ENCODE data around the gene FOXD2.

Gene FOXD2

DNA sequence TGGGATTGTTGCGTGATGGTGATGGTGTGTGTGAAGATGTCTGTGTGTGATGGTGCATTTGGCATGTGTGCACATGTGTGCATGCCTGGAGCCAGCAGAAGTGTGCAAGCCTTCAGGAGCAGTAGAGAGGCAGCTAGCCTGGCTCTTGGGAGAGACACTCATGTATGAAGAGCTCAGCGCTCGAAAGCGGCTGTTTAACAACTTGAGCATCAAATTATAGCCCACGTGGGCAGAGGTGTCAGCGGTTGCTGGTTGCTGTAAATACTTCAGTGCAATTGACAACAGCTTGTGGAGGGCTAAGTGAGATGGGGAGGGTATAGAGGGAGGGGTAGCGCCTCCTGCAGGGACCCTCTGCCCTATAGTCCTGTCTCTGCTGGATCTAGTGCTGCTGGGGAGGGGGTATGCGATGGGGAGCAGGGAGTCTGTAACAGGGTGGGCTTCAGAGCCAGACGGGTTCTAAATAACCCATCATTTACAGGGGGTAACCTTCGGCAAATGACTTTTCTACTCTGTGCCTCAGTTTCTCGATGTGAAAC is 21.5 kb downstream of the FOXD2 start:
- ATAC-seq, result no peak
- TF ChIP-seq, protein P1, sequence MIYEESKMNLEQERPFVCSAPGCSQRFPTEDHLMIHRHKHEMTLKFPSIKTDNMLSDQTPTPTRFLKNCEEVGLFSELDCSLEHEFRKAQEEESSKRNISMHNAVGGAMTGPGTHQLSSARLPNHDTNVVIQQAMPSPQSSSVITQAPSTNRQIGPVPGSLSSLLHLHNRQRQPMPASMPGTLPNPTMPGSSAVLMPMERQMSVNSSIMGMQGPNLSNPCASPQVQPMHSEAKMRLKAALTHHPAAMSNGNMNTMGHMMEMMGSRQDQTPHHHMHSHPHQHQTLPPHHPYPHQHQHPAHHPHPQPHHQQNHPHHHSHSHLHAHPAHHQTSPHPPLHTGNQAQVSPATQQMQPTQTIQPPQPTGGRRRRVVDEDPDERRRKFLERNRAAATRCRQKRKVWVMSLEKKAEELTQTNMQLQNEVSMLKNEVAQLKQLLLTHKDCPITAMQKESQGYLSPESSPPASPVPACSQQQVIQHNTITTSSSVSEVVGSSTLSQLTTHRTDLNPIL (CRISPR knock-in tag; IDR thresholded peaks at IDR 0.05; ENCODE audit: low read depth), result no peak
- TF ChIP-seq, protein P2, sequence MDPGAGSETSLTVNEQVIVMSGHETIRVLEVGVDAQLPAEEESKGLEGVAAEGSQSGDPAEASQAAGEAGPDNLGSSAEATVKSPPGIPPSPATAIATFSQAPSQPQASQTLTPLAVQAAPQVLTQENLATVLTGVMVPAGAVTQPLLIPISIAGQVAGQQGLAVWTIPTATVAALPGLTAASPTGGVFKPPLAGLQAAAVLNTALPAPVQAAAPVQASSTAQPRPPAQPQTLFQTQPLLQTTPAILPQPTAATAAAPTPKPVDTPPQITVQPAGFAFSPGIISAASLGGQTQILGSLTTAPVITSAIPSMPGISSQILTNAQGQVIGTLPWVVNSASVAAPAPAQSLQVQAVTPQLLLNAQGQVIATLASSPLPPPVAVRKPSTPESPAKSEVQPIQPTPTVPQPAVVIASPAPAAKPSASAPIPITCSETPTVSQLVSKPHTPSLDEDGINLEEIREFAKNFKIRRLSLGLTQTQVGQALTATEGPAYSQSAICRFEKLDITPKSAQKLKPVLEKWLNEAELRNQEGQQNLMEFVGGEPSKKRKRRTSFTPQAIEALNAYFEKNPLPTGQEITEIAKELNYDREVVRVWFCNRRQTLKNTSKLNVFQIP (CRISPR knock-in tag; IDR thresholded peaks at IDR 0.05; ENCODE audit: borderline replicate concordance, low read depth), result no peak
- TF ChIP-seq ZNF8 (CRISPR knock-in tag; IDR thresholded peaks at IDR 0.05) (no peak), ISL1 (CRISPR knock-in tag; IDR thresholded peaks at IDR 0.05) (no peak)

DNA sequence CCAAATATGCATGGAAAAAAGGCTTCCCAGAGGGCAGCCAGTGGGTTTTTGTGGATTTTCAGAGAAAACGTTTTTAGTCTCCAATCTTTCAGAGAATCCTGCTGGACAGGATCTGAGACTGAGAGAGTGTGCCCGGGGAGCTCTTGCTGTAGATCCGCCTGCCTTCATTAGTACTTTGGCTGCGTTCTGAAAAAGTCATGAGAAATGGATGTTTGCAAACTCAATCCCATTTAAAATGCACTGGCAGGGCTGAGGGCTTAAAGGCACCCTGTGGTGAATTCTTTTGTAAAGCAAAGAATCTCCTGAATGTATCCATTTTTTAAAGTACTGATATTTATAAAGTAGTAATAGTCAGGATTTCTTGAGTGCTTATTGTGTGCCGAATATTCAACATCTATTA is 22.2 kb downstream of the FOXD2 start:
- ATAC-seq, result no peak
- TF ChIP-seq, protein P3, sequence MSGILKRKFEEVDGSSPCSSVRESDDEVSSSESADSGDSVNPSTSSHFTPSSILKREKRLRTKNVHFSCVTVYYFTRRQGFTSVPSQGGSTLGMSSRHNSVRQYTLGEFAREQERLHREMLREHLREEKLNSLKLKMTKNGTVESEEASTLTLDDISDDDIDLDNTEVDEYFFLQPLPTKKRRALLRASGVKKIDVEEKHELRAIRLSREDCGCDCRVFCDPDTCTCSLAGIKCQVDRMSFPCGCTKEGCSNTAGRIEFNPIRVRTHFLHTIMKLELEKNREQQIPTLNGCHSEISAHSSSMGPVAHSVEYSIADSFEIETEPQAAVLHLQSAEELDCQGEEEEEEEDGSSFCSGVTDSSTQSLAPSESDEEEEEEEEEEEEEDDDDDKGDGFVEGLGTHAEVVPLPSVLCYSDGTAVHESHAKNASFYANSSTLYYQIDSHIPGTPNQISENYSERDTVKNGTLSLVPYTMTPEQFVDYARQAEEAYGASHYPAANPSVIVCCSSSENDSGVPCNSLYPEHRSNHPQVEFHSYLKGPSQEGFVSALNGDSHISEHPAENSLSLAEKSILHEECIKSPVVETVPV (CRISPR knock-in tag; IDR thresholded peaks at IDR 0.05), result no peak
- TF ChIP-seq ZNF8 (CRISPR knock-in tag; IDR thresholded peaks at IDR 0.05), result no peak
- no peak for TF ChIP-seq TCF4 (CRISPR knock-in tag; IDR thresholded peaks at IDR 0.05; ENCODE audit: borderline replicate concordance)
- no peak for TF ChIP-seq ZNF565 (CRISPR knock-in tag; conservative IDR thresholded peaks at IDR 0.05; ENCODE audit: low read depth)
- no peak for TF ChIP-seq RARB (CRISPR knock-in tag; IDR thresholded peaks at IDR 0.05)
- TF ChIP-seq PPARA (CRISPR knock-in tag; IDR thresholded peaks at IDR 0.05; ENCODE audit: borderline replicate concordance), result no peak
- no peak for TF ChIP-seq BACH2 (CRISPR knock-in tag; IDR thresholded peaks at IDR 0.05; ENCODE audit: borderline replicate concordance)
- TF ChIP-seq ZC3H10 (CRISPR knock-in tag; IDR thresholded peaks at IDR 0.05), result no peak
- no peak for TF ChIP-seq ESRRG (CRISPR knock-in tag; IDR thresholded peaks at IDR 0.05)
- TF ChIP-seq ISL1 (CRISPR knock-in tag; IDR thresholded peaks at IDR 0.05), result no peak
- TF ChIP-seq ARNTL (CRISPR knock-in tag; IDR thresholded peaks at IDR 0.05; ENCODE audit: borderline replicate concordance, low read depth), result no peak
- no peak for TF ChIP-seq ZNF70 (CRISPR knock-in tag; IDR thresholded peaks at IDR 0.05)
- no peak for TF ChIP-seq OSR1 (CRISPR knock-in tag; IDR thresholded peaks at IDR 0.05)
- no peak for TF ChIP-seq ZFP30 (CRISPR knock-in tag; IDR thresholded peaks at IDR 0.05)
- TF ChIP-seq, protein P4, sequence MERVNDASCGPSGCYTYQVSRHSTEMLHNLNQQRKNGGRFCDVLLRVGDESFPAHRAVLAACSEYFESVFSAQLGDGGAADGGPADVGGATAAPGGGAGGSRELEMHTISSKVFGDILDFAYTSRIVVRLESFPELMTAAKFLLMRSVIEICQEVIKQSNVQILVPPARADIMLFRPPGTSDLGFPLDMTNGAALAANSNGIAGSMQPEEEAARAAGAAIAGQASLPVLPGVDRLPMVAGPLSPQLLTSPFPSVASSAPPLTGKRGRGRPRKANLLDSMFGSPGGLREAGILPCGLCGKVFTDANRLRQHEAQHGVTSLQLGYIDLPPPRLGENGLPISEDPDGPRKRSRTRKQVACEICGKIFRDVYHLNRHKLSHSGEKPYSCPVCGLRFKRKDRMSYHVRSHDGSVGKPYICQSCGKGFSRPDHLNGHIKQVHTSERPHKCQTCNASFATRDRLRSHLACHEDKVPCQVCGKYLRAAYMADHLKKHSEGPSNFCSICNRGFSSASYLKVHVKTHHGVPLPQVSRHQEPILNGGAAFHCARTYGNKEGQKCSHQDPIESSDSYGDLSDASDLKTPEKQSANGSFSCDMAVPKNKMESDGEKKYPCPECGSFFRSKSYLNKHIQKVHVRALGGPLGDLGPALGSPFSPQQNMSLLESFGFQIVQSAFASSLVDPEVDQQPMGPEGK (CRISPR knock-in tag; IDR thresholded peaks at IDR 0.05; ENCODE audit: borderline replicate concordance), result no peak
- TF ChIP-seq GLIS3 (CRISPR knock-in tag; IDR thresholded peaks at IDR 0.05), result no peak

DNA sequence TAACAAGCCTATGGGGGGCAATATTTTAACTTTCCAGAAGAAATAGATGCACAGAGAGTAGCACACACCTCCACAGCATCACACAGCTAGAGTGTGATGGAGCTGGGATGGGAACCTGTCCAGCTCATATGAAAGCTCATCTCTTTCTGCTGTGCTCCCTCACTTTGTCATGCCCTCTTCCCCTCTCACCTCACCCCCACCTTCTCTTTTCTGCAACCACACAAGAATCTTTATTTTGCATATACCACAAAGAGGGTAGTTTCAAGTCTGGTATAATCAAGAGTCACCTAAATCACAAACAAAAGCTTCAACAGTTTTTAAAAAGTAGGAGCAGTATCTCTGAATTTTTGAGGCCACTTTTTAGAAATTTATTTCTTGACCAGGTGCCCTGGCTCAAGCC is 22.6 kb downstream of the FOXD2 start:
- TF ChIP-seq ZNF565 (CRISPR knock-in tag; conservative IDR thresholded peaks at IDR 0.05; ENCODE audit: low read depth), result no peak
- TF ChIP-seq OSR1 (CRISPR knock-in tag; IDR thresholded peaks at IDR 0.05), result no peak
- TF ChIP-seq RARB (CRISPR knock-in tag; IDR thresholded peaks at IDR 0.05), result no peak
- no peak for TF ChIP-seq ZC3H10 (CRISPR knock-in tag; IDR thresholded peaks at IDR 0.05)
- ATAC-seq, result no peak

DNA sequence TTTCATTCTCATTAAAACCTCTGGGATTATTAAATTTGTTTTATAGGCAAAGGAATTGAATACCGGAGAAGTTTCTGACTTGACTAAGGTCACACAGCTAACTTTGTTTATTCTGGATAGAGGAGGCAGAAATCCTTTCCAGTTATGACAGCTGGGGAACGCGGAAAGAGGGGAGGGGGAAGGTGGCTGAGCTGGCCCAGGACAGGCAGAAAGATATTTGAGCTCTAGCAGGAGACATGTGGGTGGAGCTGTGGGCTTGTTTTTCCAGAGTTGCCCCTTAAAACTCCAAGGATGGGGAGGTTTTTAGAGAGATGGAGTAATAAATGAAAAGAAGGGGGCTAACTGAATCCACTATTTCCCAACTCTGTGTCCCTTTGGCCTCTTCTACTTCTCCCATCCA is 27.8 kb downstream of the FOXD2 start:
- ATAC-seq, result no peak
- TF ChIP-seq CSDC2 (CRISPR knock-in tag; IDR thresholded peaks at IDR 0.05), result no peak
- TF ChIP-seq, protein P4 (CRISPR knock-in tag; IDR thresholded peaks at IDR 0.05; ENCODE audit: borderline replicate concordance), result no peak
- no peak for TF ChIP-seq RARB (CRISPR knock-in tag; IDR thresholded peaks at IDR 0.05)
- TF ChIP-seq ZNF70 (CRISPR knock-in tag; IDR thresholded peaks at IDR 0.05), result no peak
- no peak for TF ChIP-seq ZNF8 (CRISPR knock-in tag; IDR thresholded peaks at IDR 0.05)
- TF ChIP-seq, protein P3 (CRISPR knock-in tag; IDR thresholded peaks at IDR 0.05), result no peak
- no peak for TF ChIP-seq ZFP3 (CRISPR knock-in tag; IDR thresholded peaks at IDR 0.05)
- TF ChIP-seq PPARA (CRISPR knock-in tag; IDR thresholded peaks at IDR 0.05; ENCODE audit: borderline replicate concordance), result no peak
- TF ChIP-seq, protein P2 (CRISPR knock-in tag; IDR thresholded peaks at IDR 0.05; ENCODE audit: borderline replicate concordance, low read depth), result no peak
- TF ChIP-seq ISL1 (CRISPR knock-in tag; IDR thresholded peaks at IDR 0.05), result no peak
- no peak for TF ChIP-seq SNAI2 (CRISPR knock-in tag; IDR thresholded peaks at IDR 0.05)

Data from SK-N-SH treated with all-trans-retinoic acid at 6 μM for 48 hours (cell line).